CD4-positive, alpha-beta T cell treated with Interleukin-4 for 1 hour (primary cell): ENCODE results near the gene RNF26.

ENCODE experiments used
- DNase-seq, 2 donors: peaks; one replicate each; pipeline ENCODE4 v3.0.0-alpha.2; 2020 to 2022

The RNF26 gene

GRCh38 chr11:119316016-119316728, 18.2 kb upstream of the RNF26 start:
- no peak for DNase-seq

GRCh38 chr11:119316729-119317591, 17.4 kb upstream of the RNF26 start, which contains the start of gene MCAM:
Gene MCAM (minus strand): TSS chr11:119317130. CDS start chr11:119317101, 29 bp downstream.
- no peak for DNase-seq

DNA sequence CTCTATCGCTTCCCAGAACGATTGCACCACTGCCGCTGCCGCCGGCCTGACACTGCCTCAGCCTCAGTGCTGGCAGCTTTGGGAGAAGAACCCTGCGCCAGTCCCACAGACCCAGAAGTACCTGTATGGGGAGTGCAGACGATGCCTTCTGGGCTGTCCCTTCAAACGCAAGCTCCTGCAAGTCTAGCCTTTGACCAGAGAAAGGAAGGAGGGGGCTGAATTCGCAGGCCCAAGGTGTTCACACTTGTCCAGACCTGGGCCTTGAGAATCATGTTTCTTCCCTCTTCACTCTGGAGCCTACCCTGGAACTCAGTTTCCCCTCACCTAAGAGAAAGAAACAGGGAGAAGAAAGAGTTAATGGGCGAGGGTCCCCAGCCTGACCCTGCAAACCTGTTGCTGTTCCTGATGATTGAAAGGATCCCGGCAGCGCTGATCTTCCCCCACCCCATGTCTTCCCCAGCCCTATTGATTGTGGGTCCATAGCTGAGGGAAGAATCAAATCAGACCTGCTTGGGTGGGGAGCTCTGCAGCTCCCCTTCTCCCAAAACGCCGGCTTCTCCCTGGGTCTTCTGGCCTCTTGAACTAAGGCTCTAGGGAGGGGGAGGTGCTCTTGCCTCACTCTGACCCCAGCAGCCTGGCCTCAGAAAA, 16.6 kb upstream of the RNF26 start:
- DNase-seq = no peak

DNA sequence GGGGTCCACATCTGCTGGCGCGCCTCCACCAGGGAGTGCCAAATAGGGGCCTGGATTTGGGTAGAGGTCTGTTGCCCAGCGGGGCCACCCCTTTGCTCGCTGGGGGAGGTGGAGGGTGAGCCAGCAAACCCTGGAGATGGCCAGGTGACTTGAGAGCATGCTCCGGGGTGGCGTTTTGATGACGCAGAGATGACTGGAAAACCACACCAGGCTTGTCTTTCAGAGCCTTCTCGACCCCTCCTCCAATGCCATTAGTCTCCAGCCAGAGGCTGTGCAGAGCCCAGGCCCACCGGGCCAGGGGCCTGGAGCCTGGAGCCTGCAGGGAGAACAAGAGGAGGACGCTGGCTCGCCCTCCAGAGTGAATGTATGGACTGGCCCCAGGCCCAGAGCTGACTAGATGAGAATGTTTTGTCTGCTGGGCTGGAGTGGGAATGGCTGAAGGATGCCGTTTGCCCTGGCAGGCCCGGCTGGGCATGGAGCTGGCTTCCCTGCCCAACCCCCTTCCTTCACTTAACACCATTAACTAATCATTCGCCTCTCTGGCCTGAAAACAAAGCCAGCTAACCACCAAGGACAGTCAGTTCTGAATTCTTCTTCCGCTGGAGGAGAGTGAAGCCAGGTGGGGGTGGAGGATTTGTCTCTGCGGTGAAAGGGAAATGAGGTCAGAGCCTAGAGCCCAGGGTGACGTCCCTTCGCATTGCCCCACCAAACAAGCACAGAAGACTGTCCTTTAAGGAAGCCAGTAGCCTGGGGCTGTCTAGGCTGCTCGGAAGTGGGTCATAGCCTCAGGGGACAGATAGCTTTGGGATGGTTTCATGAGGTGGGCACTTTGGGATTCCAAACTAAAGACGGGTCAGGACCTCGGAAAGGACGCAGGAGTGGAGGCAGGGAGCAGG, 15.8 kb upstream of the RNF26 start:
- DNase-seq = peak; percentile 39 to 51

DNA sequence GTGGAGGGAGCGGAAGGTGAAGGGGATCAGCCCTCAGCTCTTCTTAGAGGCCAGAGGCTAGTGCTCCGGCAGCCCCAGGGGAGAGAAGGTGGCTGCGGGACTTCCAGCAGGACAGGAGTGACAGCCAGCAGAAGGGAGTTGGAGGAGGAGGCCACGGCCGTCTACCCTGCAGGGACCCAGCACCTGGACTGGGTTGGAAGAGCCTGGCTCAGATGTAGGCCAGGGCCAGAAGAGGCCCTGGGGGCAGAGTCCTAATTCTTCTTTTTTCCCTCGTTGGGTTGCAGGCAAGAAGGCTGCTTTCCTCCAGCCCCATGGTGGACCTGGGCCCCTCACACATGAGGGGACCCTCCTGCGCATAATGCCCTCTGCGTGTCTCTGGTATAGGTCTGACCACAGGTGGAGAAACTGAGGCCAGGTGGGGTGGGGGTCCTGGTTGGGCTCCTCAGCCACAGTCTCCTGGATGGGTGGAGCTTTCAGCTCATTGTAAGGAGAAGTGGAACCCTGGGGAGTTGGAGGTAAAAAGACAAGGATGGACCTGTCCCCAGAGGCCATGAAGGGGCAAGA, 15.1 kb upstream of the RNF26 start:
- no peak for DNase-seq

DNA sequence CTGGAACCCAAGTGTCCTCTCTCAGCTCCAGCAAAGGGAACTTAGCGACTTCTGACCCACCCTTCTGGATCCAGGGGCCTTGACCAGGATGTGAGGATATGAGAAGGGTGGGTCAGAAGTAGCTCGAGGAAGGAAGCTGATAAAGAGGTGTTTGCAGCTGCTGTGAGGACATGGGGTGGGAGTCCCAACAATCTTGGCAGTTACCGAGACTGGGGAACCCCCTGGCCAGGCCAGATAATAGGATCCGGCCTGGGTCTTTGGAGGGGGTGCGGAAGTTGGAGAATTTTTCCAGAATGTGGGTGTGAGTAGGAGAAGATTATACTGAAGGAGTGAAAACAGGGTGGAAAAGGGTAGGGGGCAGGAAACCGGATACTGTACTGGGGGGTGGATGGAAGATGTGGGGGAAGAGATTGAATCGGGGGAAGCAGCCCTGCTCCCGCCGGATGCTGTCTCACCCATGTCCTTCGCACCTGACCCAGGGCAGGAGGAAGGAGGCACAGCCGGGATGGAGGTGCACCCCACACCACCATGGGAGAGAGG, 14.6 kb upstream of the RNF26 start:
- no peak for DNase-seq

- DNase-seq = no peak
Measured at GRCh38 chr11:119320240-119320775, 14.0 kb upstream of the RNF26 start.

DNA sequence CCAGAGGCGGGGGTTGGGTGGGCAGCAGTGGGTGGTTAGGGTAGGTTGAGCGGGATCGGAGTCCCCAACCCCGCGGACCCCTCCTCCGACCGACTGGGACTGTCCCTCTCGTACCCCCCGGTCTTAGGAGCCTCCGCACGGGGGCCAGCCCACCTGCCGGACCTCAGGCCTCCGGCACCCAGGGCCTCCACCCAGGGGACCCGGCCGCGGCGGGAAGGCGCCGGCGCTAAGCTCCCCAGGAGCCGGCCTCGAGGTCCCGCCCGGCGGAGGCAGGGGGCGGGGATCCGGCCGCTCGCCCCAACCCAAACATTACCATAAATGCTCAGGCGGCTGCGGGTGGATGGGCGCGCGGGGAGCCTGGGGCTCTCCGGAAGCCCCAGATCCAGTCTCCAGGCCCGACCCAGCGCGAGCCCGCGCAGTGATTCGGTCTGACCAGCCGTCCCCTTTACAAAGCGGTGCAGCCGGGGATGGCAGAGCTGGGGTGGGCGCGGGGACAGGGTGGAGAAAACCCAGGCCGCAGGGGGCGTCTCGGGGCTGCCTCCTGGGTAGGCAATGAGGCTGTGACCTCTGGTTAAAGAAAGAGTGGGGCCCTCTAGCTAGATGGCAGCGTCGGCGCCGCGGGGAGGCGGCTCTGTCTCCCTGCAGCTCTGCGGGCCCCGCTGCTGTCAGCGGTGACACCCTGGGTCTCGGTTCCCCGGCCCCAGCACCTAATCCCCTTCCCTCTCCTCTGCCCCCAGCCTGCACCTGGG, 13.4 kb upstream of the RNF26 start:
- peak in 1 of 2 donors; percentile 41 for DNase-seq

GRCh38 chr11:119322360-119322739, 12.0 kb upstream of the RNF26 start:
- DNase-seq = no peak

- DNase-seq = no peak
Measured at GRCh38 chr11:119322921-119323531, 11.3 kb upstream of the RNF26 start.

GRCh38 chr11:119323532-119324033, 10.7 kb upstream of the RNF26 start:
- peak; percentile 70 to 79 for DNase-seq

- DNase-seq = no peak
Measured at GRCh38 chr11:119324189-119324588, 10.1 kb upstream of the RNF26 start.

GRCh38 chr11:119329320-119329719, 5.0 kb upstream of the RNF26 start:
- DNase-seq = no peak

DNA sequence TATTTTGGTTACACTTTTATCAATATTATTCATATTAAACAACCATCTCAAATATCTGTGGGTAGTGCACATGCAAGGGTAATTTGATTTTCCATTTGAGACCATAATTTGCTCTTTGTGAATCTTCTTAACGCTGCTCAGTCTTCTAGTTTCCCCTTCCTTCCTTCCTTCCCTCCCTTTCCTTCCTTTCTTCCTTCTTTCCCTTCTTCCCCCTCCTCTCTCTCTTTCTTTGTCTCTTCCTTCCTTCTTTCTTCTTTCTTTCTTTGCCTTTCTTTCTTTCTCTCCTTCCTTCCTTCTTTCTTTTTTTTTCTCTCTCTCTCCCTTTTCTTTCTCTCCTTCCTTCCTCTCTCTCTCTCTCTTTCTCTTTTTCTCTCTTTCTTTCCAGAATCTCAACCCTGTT, 4.1 kb upstream of the RNF26 start:
- DNase-seq = no peak

GRCh38 chr11:119332111-119332765, 2.1 kb upstream of the RNF26 start:
- no peak for DNase-seq

DNA sequence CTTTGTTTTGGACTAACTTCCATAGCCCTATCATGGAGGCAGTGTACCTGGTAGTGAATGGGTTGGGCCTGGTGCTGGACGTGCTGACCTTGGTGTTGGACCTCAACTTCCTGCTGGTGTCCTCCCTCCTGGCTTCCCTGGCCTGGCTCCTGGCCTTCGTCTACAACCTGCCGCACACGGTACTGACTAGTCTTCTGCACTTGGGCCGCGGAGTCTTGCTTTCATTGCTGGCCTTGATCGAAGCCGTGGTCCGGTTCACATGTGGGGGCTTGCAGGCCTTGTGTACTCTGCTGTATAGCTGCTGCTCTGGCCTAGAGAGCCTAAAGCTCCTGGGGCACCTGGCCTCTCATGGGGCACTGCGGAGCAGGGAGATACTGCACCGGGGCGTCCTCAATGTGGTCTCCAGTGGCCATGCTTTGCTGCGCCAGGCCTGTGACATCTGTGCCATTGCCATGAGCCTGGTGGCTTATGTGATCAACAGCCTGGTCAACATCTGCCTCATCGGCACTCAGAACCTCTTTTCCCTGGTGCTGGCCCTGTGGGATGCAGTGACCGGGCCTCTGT, 846 bp downstream of the RNF26 start:
- no peak for DNase-seq

GRCh38 chr11:119335655-119336543, 1.6 kb downstream of the RNF26 start:
- no peak for DNase-seq
